UCSD-AML1 (cell line): ENCODE results near the gene MMP20.

ENCODE experiments used
- DNase-seq: peaks from one replicate; lab custom pipeline; 2025; ENCODE audit not compliant: unreplicated experiment; lab: John Stamatoyannopoulos, UW

MMP20 gene

DNA sequence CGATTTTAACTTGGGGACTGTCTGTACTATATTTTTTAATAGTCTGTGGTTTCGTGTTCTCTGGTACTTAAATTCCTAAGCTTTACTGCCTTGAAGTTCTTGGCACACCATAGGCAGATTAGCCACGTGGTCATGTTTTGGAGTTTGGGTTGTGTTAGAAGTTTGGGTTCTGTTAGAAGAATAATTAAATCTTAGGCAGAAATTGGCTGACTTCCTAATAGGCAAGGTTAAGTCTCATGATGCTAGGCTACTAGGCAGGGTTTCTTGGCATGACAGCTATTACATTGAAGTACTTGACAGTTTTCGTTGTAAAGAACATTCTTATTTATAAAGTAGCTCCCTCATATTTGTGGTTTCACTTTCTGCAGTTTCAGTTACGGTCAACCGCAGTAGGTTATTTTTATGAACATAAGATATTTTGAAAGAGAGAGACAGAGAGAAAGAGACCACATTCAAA is 64.5 kb downstream of the MMP20 start:
- no peak for DNase-seq

DNA sequence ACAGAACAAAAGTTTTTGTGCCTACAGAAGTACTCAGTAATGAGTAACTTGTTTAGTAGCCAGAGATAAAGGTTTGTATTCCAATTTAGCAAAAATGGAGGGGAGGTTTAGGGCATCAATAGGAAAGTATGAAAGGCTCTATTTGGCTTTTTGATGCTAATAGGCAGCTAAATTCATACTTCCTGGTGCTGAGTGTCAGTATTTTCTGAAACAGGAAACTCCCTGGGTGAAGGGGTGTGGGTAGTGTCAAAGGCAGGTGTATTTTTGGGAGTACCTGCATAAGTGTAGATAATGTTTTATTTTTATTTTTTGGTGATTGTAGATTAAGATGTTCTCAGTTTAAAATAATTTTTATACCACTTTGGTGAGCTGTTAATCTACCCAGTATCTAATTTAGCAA is 65.3 kb downstream of the MMP20 start:
- DNase-seq: no peak

DNA sequence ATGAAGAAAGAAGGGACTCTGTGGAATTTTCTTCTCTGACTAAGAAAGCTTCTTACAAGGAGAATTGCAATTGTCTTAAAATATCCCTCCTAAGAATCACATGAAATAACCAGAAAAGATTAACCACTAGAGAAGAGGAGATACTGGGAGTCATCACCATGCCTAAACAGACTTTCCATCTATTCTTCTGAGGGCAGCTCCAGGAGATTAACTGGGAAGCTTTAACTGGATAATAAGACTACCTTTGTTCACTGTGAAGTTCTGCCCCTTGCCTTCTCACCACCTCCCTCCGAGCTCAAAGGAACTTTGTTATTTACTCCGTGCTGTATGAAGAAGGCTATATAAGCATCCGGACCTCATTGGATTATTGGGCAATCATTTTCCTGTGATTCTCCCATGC is 70.0 kb downstream of the MMP20 start:
- no peak for DNase-seq

DNA sequence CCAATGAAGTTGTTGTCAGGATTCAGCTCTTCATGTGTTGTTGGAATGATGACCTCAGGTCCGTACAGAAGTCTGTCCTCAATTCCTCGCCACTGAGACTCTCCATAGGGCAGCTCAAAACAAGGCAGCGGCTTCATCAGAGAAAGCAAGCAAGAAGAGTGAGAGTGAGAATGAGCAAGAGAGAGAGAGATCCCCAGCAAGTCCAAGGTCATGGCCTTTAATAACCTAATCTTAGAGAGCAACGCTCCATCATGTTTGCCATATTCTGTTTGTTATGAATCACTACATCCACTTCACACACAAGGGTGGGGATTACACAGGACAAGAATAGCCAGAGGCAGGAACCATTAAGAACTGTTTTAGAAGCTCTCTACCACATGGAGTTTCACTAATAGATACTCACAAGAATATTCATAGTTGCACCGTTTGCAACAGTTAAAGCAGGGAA is 71.3 kb downstream of the MMP20 start:
- no peak for DNase-seq

DNA sequence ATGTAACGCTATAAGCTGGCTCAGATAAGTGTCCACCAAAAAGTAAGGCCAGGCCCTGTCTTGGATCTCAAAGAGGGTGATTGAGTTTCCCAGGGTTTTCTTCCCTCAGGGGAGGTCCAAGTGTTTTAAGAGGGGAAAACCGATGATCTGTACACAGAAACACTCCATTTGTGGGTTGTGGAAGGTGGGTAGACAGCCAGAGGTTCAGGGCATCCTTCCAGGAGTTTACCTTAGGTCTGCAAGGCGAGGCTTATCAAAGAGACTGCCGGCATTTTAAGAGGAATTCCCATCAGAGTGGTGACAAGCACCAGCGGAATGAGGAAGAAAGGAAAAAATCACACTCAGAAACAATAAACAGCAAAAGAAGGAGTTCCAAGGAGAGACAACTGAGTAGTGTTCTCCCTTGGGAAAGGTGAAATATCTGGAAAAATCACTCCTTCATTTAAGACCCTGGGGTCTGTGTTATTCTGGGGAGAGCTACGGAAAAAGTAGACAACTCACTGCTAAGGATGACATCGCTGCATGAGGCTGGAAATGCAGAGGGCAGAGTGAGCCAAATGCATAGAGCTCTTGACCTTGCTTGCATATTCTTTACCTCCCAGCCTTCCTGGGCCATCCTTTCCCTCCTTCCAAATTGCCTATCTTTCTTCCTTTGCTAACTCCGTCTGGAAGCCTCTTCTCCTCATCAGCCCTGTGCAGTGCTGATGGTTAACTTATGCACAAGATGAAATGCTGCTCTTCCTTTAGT is 72.5 kb downstream of the MMP20 start:
- DNase-seq: no peak

DNA sequence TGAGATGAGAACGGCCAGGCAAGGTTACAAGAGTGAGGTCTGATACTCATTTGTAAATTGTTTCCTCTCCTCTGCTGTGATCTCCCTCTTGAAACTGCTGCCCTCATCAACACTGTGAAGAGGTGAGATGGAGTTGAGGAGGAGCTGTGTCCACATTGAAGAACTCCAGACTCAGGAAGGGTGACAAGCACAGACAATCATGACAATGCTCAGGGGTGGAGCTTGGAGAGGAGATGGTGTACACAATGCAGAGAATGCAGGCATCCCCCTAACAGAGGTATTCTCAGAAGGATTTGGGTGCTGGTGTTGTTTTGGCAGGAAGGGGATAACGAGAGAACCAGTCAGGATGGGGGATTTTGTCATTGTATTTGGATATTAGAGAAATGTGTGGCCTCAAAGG is 73.1 kb downstream of the MMP20 start:
- DNase-seq: no peak

DNA sequence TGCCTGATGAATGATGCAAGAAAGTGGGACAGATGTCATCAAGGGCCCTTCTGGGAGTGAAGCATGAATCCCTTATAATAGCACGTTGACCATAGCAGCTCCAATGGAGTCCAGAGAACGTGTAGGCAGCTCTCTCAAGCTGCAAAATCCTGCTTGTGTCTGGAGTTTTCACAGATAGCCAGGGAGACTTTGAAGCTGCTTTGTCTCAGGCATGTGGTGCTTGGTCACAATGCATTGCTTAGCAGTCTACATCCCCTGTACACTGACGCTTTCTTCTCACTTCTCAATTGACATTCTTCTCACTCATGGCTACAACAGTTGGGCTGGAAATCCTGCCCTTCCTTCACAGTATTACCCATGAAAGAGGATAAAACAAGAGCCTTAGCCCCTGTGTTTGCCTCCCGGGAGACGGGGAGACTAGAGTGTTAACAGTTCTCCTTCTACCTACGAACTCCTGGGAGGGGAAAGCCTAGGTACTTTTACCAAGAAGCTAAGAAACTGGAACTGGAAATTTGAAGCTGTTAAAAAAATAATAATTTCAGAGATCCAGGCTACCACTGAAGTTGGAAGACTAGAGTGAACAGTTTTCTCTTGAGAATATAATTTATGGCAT is 73.9 kb downstream of the MMP20 start:
- DNase-seq: no peak

DNA sequence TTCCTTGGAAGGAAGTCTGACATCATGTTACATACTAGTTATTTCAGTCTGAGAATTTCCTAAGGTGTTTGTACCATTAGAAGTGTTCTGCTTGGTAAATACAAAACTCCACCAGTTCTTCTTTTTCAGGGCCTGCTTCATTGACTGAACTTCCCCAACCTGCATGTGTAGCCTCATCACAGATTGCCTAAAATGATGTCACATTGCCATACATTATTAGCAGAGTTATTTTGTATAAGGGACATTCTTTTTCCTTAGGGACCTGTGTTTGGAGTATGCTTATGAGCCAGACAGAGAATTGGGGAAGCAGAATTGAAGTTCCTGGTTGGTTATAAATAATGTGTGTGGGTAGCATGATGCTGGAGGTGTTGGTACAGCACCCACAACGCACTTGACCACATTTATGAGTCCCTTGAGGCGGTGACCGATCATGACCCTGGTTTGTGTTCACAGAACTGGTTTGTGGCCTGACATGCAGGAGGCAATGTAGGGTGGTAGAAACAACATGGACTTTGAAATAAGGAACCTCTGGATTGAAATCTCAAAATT is 78.1 kb downstream of the MMP20 start:
- DNase-seq: peak; percentile 55

DNA sequence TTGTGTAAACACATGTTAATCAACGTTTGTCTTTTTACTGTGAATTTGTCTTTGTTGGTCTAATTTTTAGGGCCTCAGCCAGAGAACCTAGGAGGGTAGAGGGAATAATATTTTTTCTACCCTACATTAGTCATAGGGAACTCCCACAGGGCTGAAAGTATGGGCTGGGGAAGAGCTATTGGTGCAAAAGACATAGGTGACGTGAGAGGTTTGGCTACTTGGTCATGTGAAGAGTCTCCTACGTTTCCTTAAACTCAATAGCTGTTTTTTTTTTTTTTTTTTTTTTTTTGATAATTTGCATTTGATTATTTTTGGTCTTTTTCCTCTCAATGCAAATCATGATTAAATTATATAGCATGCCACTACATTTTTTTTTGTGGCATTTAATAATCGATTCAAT is 78.7 kb downstream of the MMP20 start:
- no peak for DNase-seq

DNA sequence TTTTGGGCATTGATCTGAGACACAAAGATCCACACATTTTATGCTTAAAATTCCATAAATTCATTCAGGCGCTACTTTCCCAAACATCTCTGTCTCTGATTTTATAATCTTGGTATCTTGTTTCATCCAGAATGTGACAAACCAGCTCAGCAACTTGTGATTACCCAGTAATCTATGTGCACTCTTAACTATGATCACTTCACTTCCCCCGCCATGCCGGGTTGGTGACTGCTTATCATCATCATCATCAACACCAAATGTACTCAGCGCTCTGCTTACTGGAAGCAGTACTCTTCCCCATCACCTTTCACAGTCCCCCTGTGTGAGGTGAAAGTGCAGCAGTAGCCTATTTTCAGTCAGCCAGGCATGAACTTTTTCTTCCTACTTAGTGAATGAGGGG is 79.4 kb downstream of the MMP20 start:
- no peak for DNase-seq

DNA sequence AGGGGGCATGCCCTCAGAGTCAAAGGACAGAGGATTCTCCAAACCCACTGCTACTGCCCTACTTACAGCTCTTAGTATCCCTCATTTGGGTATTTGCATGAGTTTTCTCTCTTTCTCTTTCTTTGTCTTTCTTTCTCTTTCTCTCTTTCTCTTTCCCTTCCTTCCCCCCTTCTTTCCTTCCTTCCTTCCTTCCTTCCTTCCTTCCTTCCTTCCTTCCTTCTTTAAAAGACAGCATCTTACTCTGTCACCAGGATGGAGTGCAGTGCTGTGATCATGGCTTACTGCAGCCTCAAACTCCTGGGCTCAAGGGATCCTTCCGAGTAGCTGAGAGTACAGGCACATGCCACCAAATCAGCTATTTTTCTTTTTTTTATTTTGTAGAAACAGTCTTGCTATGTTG is 80.5 kb downstream of the MMP20 start:
- DNase-seq: no peak

DNA sequence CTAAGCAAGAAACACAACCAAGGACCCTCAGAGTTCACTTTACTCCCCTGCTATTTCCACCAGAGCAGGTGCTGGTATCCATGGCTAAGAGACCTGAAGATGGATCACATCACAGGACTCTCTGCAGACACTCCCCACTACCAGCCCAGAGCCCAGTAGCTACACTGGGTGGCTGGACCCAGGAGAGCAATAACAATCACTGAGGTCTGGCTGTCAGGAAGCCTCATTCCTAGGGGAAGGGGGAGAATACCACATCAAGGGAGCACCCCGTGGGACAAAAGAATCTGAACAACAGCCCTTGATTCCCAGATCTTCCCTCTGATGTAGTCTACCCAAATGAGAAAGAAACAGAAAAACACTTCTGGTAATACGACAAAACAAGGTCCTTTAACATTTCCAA is 85.6 kb downstream of the MMP20 start:
- DNase-seq: no peak

DNA sequence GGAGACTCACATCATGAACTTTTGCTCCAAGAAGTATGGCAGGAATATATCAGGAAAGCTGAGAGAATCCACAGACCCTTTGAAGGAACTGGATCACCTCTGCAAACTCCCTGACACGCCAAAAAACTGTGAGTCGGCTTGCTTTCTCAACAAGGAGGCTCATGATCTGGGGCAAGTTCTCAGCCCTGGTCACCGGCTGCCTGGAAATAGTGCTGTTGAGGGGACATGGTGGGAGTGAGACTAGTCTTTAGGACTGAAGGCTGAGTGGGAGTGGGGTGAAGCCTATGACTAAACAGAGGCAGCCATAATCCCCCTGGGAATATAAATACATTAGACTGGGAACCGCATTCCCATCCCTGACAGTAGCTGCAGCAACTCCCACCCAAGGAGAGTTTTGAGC is 86.2 kb downstream of the MMP20 start:
- no peak for DNase-seq

DNA sequence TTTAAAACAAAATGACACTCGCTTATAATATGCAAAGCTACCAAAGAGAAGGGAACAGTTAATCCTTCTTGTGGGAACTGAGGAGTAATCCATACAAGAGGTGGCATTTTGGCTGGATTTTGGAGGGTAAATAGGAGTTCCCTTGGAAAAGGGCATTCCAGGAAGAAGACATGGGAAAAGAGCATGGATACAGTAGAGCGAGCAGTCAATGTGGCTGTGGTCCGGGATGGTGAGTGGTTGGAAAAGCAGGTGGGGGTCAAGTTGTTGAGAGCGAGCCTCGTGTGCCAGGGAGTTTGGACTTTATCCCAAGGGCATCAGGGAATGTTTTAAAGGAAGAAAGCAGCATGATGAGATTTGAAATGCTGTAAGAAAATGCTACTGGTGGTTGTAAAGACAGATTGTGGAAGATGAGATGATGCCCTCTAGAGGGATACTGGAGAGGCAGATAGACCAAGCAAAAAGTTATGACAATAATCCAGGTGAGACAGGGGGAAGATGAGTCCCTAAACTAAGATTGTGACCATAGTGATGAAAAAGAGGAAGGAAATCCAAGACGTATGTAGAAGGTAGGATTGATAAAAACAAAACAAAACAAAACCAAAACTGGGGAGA is 90.8 kb downstream of the MMP20 start:
- no peak for DNase-seq

DNA sequence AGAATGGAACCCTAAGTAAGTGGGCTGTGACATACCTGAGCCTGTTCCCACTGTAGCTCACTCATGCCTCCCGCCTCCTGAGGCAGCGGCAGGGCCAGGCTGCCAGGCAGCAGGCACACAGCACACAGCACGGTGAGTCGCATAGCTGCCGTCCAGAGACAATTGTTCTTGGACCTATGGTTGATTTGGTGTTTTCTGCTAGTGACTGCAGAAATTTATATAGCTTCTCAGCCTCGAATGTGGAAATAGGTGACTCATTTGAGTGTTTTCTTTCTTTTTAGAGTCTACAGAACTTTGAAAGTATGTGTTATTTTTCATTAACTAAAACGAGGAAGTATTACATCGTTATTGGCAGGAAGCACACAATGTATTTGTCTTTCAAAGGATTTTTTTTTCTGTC is 94.6 kb downstream of the MMP20 start, which contains the start of gene MMP7:
Gene MMP7 (minus strand): TSS at position 190 of the 400 bp plus-strand sequence. CDS start 47 bp downstream, at position 143.
- DNase-seq: peak; percentile 25

DNA sequence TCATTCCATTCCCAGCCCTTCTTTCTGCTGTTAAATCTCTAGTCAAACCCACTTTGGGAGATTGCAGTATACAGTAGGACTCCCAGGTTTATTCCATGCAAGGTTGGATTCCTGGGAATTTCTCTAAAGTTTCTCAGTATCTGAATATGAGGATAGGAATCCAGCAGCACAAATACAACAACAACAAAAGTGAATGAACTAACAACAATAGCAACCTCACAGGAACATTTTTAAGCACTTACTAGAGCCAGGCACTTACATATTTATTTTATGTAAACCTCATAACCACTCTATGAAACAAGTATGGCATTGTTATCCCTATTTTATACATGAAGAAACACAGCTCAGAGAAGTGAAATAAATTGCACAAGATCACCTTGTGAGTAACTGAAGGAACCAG is 96.5 kb downstream of the MMP20 start:
- DNase-seq: no peak

DNA sequence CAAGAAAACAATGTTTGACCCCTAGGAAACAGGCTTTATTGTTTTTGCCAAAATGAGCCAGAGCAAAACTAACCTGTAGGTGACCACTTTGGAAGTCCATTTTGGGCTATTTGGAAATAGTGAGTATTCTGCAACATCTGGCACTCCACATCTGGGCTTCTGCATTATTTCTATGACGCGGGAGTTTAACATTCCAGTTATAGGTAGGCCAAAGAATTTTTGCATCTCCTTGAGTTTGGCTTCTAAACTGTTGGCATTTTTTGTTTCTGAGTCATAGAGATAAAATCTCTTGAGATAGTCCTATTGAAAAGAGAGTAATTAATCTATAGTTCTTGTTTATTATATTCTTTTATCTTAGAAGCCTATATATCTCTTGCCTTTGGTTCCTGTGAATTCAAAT is 97.4 kb downstream of the MMP20 start:
- no peak for DNase-seq

DNA sequence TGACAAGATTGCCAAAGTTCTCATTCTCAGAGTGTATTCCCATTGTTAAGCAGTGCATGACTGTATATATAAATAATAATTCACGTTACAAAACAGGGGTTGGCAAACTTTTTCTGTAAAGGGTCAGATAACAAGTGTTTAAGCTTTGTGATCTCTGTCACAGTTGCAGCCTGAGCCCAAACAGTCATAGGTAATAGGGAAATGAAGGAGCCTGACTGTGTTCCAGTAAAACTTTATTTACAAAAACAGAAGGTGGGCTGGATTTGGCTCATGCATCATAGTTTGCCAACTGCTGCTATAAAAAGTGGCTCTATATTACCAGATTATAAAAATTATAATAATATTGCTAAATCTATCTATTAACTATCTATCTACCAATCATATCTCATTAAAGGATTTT is 98.1 kb downstream of the MMP20 start:
- no peak for DNase-seq
